Neural progenitor cell (in vitro differentiated cells): ENCODE data around the gene CALN1.

Experiments used
- CTCF ChIP-seq: fragments of 200-600 bp; sonication (generic); IDR thresholded peaks from 2 replicates; pipeline ENCODE4 v1.5.1; 2017; ENCODE audit warnings: antibody characterized with exemption, mild to moderate bottlenecking
- EZH2phosphoT487 ChIP-seq: fragments of 200-600 bp; sonication (generic); IDR thresholded peaks from 2 replicates; pipeline ENCODE4 v1.6.1; 2017; ENCODE audit warnings: antibody characterized with exemption

- no peak for TF ChIP-seq EZH2phosphoT487
- peak; percentile 68 for TF ChIP-seq CTCF
Observed at GRCh38 chr7:72334066-72334465, 78.1 kb downstream of the CALN1 start.
